Measurements from ENCODE around the gene SESTD1.

SESTD1 gene

DNA sequence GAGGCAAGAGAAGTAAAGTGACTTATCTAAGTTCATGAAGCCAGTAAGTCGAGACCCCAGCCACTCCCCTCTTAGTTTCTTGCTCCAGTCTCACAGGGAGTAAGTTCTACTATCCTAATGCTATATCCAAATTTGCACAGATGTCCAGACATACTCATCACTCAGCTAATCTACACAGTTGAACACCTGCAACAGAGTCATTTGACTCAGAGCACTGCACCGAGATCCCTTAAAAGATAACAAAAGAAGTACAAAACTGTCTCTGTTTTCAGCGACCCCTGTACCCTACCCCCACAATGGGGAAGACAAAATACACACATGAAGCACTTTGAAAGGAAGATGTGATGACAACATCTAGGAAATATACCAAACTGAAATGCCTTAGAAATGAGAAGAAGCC, 192.1 kb downstream of the SESTD1 start:
- no peak overlapping the region for H2AK5ac ChIP-seq (ENCODE audit: low read length, severe bottlenecking)
- no peaks in the 10 kb centered on the region for H3K4me1 ChIP-seq (ENCODE audit: control insufficient read depth, insufficient read depth, low read depth, low read length)
- H3K18ac ChIP-seq (ENCODE audit: low read depth in 1 of 2, low read length in 2 of 2): no peak overlapping the region
- H2BK12ac ChIP-seq (ENCODE audit: low read length in 2 of 2): no peak overlapping the region
- H2BK5ac ChIP-seq (ENCODE audit: low read depth, low read length, poor library complexity, severe bottlenecking): no peak overlapping the region
- no peak overlapping the region for H3K9ac ChIP-seq (ENCODE audit: low read length)
- H2BK120ac ChIP-seq (ENCODE audit: low read depth, low read length): no peak overlapping the region
- H4K91ac ChIP-seq (ENCODE audit: low read length): no peak overlapping the region
- H3K4me2 ChIP-seq (ENCODE audit: low read length, poor library complexity, severe bottlenecking): no peak overlapping the region
- no peak overlapping the region for H2AFZ ChIP-seq (ENCODE audit: low read depth, low read length)
- H3K36me3 ChIP-seq (ENCODE audit: control insufficient read depth in 1 of 2, insufficient read depth in 2 of 2, low read depth in 1 of 2, low read length in 2 of 2): no peaks in the 10 kb centered on the region
- H3K9me3 ChIP-seq (ENCODE audit: control insufficient read depth, low read length): peaks cover 7% of the 10 kb centered on the region
- H3K14ac ChIP-seq (ENCODE audit: low read length in 2 of 2): no peak overlapping the region
- no peak for DNase-seq
- H4K8ac ChIP-seq (ENCODE audit: low read length): no peak overlapping the region
- H3K27ac ChIP-seq (ENCODE audit: low read length, poor library complexity, severe bottlenecking): no peak overlapping the region
- H2BK15ac ChIP-seq (ENCODE audit: low read depth, poor library complexity, severe bottlenecking): no peak overlapping the region
- no peak overlapping the region for H3K4me3 ChIP-seq (ENCODE audit: insufficient read depth in 1 of 2, low read depth in 1 of 2, low read length in 2 of 2)
- H3K79me1 ChIP-seq (replicated peaks; ENCODE audit: low read length, poor library complexity, severe bottlenecking): no peaks in the 10 kb centered on the region
- no peak overlapping the region for H3K23ac ChIP-seq (ENCODE audit: low read length in 2 of 2)
- no peaks in the 10 kb centered on the region for H3K27me3 ChIP-seq (ENCODE audit: control insufficient read depth in 1 of 2, insufficient read depth in 1 of 2, low read length in 2 of 2)
- WGBS: 68% methylated on average over 2 of the region's 3 CpGs
- no peak overlapping the region for H3K4ac ChIP-seq (ENCODE audit: low read depth in 1 of 2, low read length in 2 of 2)

DNA sequence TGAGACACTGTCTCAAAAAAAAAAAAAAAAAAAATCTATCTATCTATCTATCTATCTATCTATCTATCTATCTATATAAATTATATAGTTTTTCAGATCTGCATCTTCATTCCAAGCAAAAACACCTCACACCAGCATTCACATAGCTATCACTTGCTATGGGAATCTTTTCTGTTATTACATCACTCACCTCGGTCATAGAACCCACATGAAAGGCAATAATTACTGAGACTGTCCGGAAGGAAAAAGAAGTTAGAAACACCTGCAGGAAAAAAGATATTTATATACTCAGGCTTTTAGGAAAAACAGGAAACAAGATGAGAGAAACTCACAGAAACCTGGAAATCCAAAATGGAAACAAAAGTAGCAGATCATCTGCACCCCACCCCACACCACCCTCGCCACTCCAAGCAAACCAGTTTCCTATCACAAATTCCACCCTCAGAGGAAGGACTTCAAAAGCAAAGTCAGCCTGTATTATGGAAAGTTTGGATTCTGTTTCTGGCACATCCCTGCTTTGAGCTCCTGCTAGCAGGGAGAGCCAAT, 192.7 kb downstream of the SESTD1 start:
- no peak overlapping the region for H3K9ac ChIP-seq (ENCODE audit: low read length)
- no peak for DNase-seq
- no peak overlapping the region for H4K8ac ChIP-seq (ENCODE audit: low read length)
- H3K4me2 ChIP-seq (ENCODE audit: low read length, poor library complexity, severe bottlenecking): no peak overlapping the region
- H3K18ac ChIP-seq (ENCODE audit: low read depth in 1 of 2, low read length in 2 of 2): no peak overlapping the region
- no peak overlapping the region for H3K27ac ChIP-seq (ENCODE audit: low read length, poor library complexity, severe bottlenecking)
- H3K4me3 ChIP-seq (ENCODE audit: insufficient read depth in 1 of 2, low read depth in 1 of 2, low read length in 2 of 2): no peak overlapping the region
- H3K9me3 ChIP-seq (ENCODE audit: control insufficient read depth, low read length): peaks cover under 1% of the 10 kb centered on the region
- H3K4me1 ChIP-seq (ENCODE audit: control insufficient read depth, insufficient read depth, low read depth, low read length): no peaks in the 10 kb centered on the region
- H3K79me1 ChIP-seq (replicated peaks; ENCODE audit: low read length, poor library complexity, severe bottlenecking): no peaks in the 10 kb centered on the region
- no peak overlapping the region for H2BK120ac ChIP-seq (ENCODE audit: low read depth, low read length)
- WGBS: 78% methylated on average over 1 of the region's 3 CpGs
- H2BK5ac ChIP-seq (ENCODE audit: low read depth, low read length, poor library complexity, severe bottlenecking): no peak overlapping the region
- H3K4ac ChIP-seq (ENCODE audit: low read depth in 1 of 2, low read length in 2 of 2): no peak overlapping the region
- no peak overlapping the region for H4K91ac ChIP-seq (ENCODE audit: low read length)
- no peak overlapping the region for H3K23ac ChIP-seq (ENCODE audit: low read length in 2 of 2)
- H2AFZ ChIP-seq (ENCODE audit: low read depth, low read length): no peak overlapping the region
- no peak overlapping the region for H2BK15ac ChIP-seq (ENCODE audit: low read depth, poor library complexity, severe bottlenecking)
- H2BK12ac ChIP-seq (ENCODE audit: low read length in 2 of 2): no peak overlapping the region
- H3K14ac ChIP-seq (ENCODE audit: low read length in 2 of 2): no peak overlapping the region
- H3K27me3 ChIP-seq (ENCODE audit: control insufficient read depth in 1 of 2, insufficient read depth in 1 of 2, low read length in 2 of 2): no peaks in the 10 kb centered on the region
- H3K36me3 ChIP-seq (ENCODE audit: control insufficient read depth in 1 of 2, insufficient read depth in 2 of 2, low read depth in 1 of 2, low read length in 2 of 2): no peaks in the 10 kb centered on the region
- no peak overlapping the region for H2AK5ac ChIP-seq (ENCODE audit: low read length, severe bottlenecking)

DNA sequence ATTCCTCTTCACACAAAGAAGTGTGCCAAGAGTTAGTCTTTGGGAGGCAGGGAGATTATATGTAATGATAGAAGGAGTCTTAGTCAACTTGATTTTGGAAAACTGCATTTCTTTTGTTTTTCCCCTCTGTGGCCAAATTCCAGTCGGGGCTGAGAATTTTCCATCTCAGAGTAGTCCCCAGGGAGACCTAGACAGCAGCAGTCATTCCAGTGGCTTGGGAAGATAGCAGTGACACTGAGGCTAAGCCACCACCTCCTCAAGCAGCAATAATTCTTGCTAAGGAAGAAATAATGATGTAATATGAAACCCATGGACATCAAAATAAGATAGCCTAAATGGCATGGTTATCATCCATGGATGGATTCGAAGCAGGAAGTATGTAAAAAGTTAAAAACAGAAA, 193.7 kb downstream of the SESTD1 start:
- Histone ChIP-seq H3K27ac (ENCODE audit: low read length, poor library complexity, severe bottlenecking) (no peak overlapping the region), H2BK5ac (ENCODE audit: low read depth, low read length, poor library complexity, severe bottlenecking) (no peak overlapping the region), H4K91ac (ENCODE audit: low read length) (no peak overlapping the region), H3K9me3 (ENCODE audit: control insufficient read depth, low read length) (no peaks in the 10 kb centered on the region), H3K79me1 (replicated peaks; ENCODE audit: low read length, poor library complexity, severe bottlenecking) (no peaks in the 10 kb centered on the region), H3K4me3 (ENCODE audit: insufficient read depth in 1 of 2, low read depth in 1 of 2, low read length in 2 of 2) (no peak overlapping the region), H3K4ac (ENCODE audit: low read depth in 1 of 2, low read length in 2 of 2) (no peak overlapping the region), H3K4me1 (ENCODE audit: control insufficient read depth, insufficient read depth, low read depth, low read length) (no peaks in the 10 kb centered on the region), H3K14ac (ENCODE audit: low read length in 2 of 2) (no peak overlapping the region), H3K9ac (ENCODE audit: low read length) (no peak overlapping the region), H3K18ac (ENCODE audit: low read depth in 1 of 2, low read length in 2 of 2) (no peak overlapping the region), H3K23ac (ENCODE audit: low read length in 2 of 2) (no peak overlapping the region), H3K27me3 (ENCODE audit: control insufficient read depth in 1 of 2, insufficient read depth in 1 of 2, low read length in 2 of 2) (no peaks in the 10 kb centered on the region), H2AK5ac (ENCODE audit: low read length, severe bottlenecking) (no peak overlapping the region), H2AFZ (ENCODE audit: low read depth, low read length) (no peak overlapping the region), H2BK15ac (ENCODE audit: low read depth, poor library complexity, severe bottlenecking) (no peak overlapping the region), H2BK12ac (ENCODE audit: low read length in 2 of 2) (no peak overlapping the region), H3K36me3 (ENCODE audit: control insufficient read depth in 1 of 2, insufficient read depth in 2 of 2, low read depth in 1 of 2, low read length in 2 of 2) (no peaks in the 10 kb centered on the region), H4K8ac (ENCODE audit: low read length) (no peak overlapping the region), H2BK120ac (ENCODE audit: low read depth, low read length) (no peak overlapping the region), H3K4me2 (ENCODE audit: low read length, poor library complexity, severe bottlenecking) (no peak overlapping the region)
- 75% methylated on average over 1 of the region's 2 CpGs for WGBS
- DNase-seq: no peak

DNA sequence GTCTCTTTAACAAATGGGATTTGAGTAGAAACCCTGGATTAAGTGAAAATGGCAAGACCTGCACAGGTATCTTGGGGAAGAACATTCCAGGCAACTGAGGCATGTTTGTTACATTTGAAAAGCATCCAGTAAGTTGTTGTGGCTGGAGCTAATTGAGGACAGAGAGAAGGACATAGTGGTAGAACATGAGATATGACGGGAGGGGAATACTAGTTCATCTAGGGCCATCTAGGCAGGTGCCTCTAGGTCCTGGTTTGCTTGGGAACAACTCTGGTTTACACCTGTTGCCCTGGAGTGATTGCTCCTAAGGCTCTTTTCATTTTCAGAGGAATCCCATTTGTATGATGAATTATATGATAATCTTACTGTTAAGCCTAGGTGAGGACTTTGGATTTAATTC, 194.9 kb downstream of the SESTD1 start:
- Histone ChIP-seq H3K18ac (ENCODE audit: low read depth in 1 of 2, low read length in 2 of 2) (no peak overlapping the region), H3K9ac (ENCODE audit: low read length) (no peak overlapping the region), H3K4me1 (ENCODE audit: control insufficient read depth, insufficient read depth, low read depth, low read length) (no peaks in the 10 kb centered on the region), H2AFZ (ENCODE audit: low read depth, low read length) (no peak overlapping the region), H3K27me3 (ENCODE audit: control insufficient read depth in 1 of 2, insufficient read depth in 1 of 2, low read length in 2 of 2) (no peaks in the 10 kb centered on the region), H3K36me3 (ENCODE audit: control insufficient read depth in 1 of 2, insufficient read depth in 2 of 2, low read depth in 1 of 2, low read length in 2 of 2) (no peaks in the 10 kb centered on the region), H3K4me2 (ENCODE audit: low read length, poor library complexity, severe bottlenecking) (no peak overlapping the region), H2AK5ac (ENCODE audit: low read length, severe bottlenecking) (no peak overlapping the region), H3K27ac (ENCODE audit: low read length, poor library complexity, severe bottlenecking) (no peak overlapping the region), H3K23ac (ENCODE audit: low read length in 2 of 2) (no peak overlapping the region), H4K91ac (ENCODE audit: low read length) (no peak overlapping the region), H3K4me3 (ENCODE audit: insufficient read depth in 1 of 2, low read depth in 1 of 2, low read length in 2 of 2) (no peak overlapping the region), H3K9me3 (ENCODE audit: control insufficient read depth, low read length) (no peaks in the 10 kb centered on the region), H2BK15ac (ENCODE audit: low read depth, poor library complexity, severe bottlenecking) (no peak overlapping the region), H4K8ac (ENCODE audit: low read length) (no peak overlapping the region), H2BK5ac (ENCODE audit: low read depth, low read length, poor library complexity, severe bottlenecking) (no peak overlapping the region), H3K14ac (ENCODE audit: low read length in 2 of 2) (no peak overlapping the region), H3K4ac (ENCODE audit: low read depth in 1 of 2, low read length in 2 of 2) (no peak overlapping the region), H2BK12ac (ENCODE audit: low read length in 2 of 2) (no peak overlapping the region), H2BK120ac (ENCODE audit: low read depth, low read length) (no peak overlapping the region), H3K79me1 (replicated peaks; ENCODE audit: low read length, poor library complexity, severe bottlenecking) (no peaks in the 10 kb centered on the region)
- 42% methylated on average over 1 of the region's 1 CpG for WGBS
- DNase-seq: no peak
